WTC11 (cell line): ENCODE measurements around the gene EEFSEC. TPM values are rescaled to one million over a fixed set of nuclear protein-coding genes. Genes with fewer than 3 reads are reported as not detected.

Experiments used
- ATAC-seq: fragments of 200-7000 bp; cut with Tn5 transposase; 2 replicates; pipeline ENCODE4 v1.10.0; 2021; ENCODE audit warnings: mild to moderate bottlenecking, moderate library complexity
- CTCF ChIA-PET: fragments of 300-600 bp; sonication (Branson Sonifier 250); formaldehyde crosslinking; loops from one replicate; lab custom pipeline; 2021; ENCODE audit warnings: antibody characterized with exemption; lab: Charles Lee
- POLR2A ChIA-PET: fragments of 350-600 bp; sonication (Branson Sonifier 250); formaldehyde crosslinking; loops from one replicate; lab custom pipeline; 2021; ENCODE audit warnings: antibody characterized with exemption; lab: Charles Lee
- DNase-seq: peaks from one replicate; pipeline ENCODE4 v3.0.0; 2021; ENCODE audit warnings: low spot score
- H3K27ac Mint-ChIP-seq: 2 replicates; pipeline ENCODE4 v1.8.0; 2021; ENCODE audit warnings: mixed read lengths
- H3K27me3 Mint-ChIP-seq: 2 replicates; pipeline ENCODE4 v1.8.0; 2021; ENCODE audit warnings: low read depth, mild to moderate bottlenecking, moderate library complexity, mixed read lengths
- H3K36me3 Mint-ChIP-seq: 2 replicates; pipeline ENCODE4 v1.8.0; 2021; ENCODE audit warnings: mixed read lengths
- H3K4me1 Mint-ChIP-seq: 2 replicates; pipeline ENCODE4 v1.8.0; 2022; ENCODE audit warnings: mixed read lengths
- H3K4me3 Mint-ChIP-seq: 2 replicates; pipeline ENCODE4 v1.8.0; 2021; ENCODE audit warnings: mild to moderate bottlenecking, moderate library complexity, mixed read lengths
- H3K9me3 Mint-ChIP-seq: 2 replicates; pipeline ENCODE4 v1.8.0; 2021; ENCODE audit warnings: mixed read lengths
- FOXJ3 ChIP-seq: sonication (generic); formaldehyde crosslinking; IDR thresholded peaks from 2 replicates; pipeline ENCODE4 v1.9.0; 2021; ENCODE audit warnings: missing genetic modification reagents, mild to moderate bottlenecking, borderline replicate concordance
- GABPB1 ChIP-seq: sonication (generic); formaldehyde crosslinking; IDR thresholded peaks from 2 replicates; pipeline ENCODE4 v1.8.1; 2023; ENCODE audit warnings: mild to moderate bottlenecking, missing genetic modification reagents
- GRHL2 ChIP-seq: fragments of 250-450 bp; sonication (Bioruptor Pico); IDR thresholded peaks from 2 replicates; pipeline ENCODE4 v1.8.0; 2022; ENCODE audit warnings: mild to moderate bottlenecking, moderate library complexity; ENCODE audit not compliant: insufficient replicate concordance, severe bottlenecking
- NFYB ChIP-seq: sonication (generic); formaldehyde crosslinking; conservative IDR thresholded peaks from 2 replicates; pipeline ENCODE4 v1.8.0; 2022; ENCODE audit warnings: low read depth, missing genetic modification reagents
- NR2C2 ChIP-seq: sonication (generic); formaldehyde crosslinking; IDR thresholded peaks from 2 replicates; pipeline ENCODE4 v1.8.0; 2022; ENCODE audit warnings: mild to moderate bottlenecking, missing genetic modification reagents
- TP53 ChIP-seq: sonication (generic); formaldehyde crosslinking; IDR thresholded peaks from 2 replicates; pipeline ENCODE4 v1.8.1; 2023; ENCODE audit warnings: mild to moderate bottlenecking, missing genetic modification reagents
- ZNF232 ChIP-seq: sonication (generic); formaldehyde crosslinking; IDR thresholded peaks from 2 replicates; pipeline ENCODE4 v1.8.0; 2022; ENCODE audit warnings: mild to moderate bottlenecking, missing genetic modification reagents
- total RNA-seq: library from RNA; stranded (reverse); gene quantifications from 3 replicates; pipeline ENCODE4 v1.2.3, GENCODE V29; 2021
- TF ChIP-seq, protein P1 (sequence below): sonication (generic); formaldehyde crosslinking; IDR thresholded peaks from 2 replicates; pipeline ENCODE4 v1.8.1; 2023; ENCODE audit warnings: mild to moderate bottlenecking, missing genetic modification reagents, moderate library complexity
- TF ChIP-seq, protein P2 (sequence below): sonication (generic); formaldehyde crosslinking; IDR thresholded peaks from 2 replicates; pipeline ENCODE4 v1.8.0; 2022; ENCODE audit warnings: mild to moderate bottlenecking, missing genetic modification reagents
- TF ChIP-seq, protein P3 (sequence below): sonication (generic); formaldehyde crosslinking; IDR thresholded peaks from 2 replicates; pipeline ENCODE4 v1.8.1; 2022; ENCODE audit warnings: low read depth, mild to moderate bottlenecking, moderate library complexity, missing genetic modification reagents, borderline replicate concordance
- TF ChIP-seq, protein P4 (sequence below): sonication (generic); formaldehyde crosslinking; IDR thresholded peaks from 2 replicates; pipeline ENCODE4 v1.8.1; 2023; ENCODE audit warnings: mild to moderate bottlenecking, missing genetic modification reagents, moderate library complexity
- TF ChIP-seq, protein P5 (sequence below): sonication (generic); formaldehyde crosslinking; IDR thresholded peaks from 2 replicates; pipeline ENCODE4 v1.8.1; 2023; ENCODE audit warnings: mild to moderate bottlenecking, missing genetic modification reagents, borderline replicate concordance
- TF ChIP-seq, protein P6 (sequence below): fragments of 250-450 bp; sonication (Bioruptor Pico); IDR thresholded peaks from 2 replicates; pipeline ENCODE4 v1.9.0; 2021; ENCODE audit warnings: mild to moderate bottlenecking
- TF ChIP-seq, protein P7 (sequence below): sonication (generic); formaldehyde crosslinking; IDR thresholded peaks from 2 replicates; pipeline ENCODE4 v1.8.0; 2022; ENCODE audit warnings: mild to moderate bottlenecking, missing genetic modification reagents
- TF ChIP-seq, protein P8 (sequence below): fragments of 250-450 bp; sonication (Bioruptor Pico); IDR thresholded peaks from 2 replicates; pipeline ENCODE4 v1.9.0; 2021; ENCODE audit warnings: mild to moderate bottlenecking, borderline replicate concordance

The EEFSEC gene
- total RNA-seq, 1 experiment from 2014 or later = 13.7 TPM

DNA sequence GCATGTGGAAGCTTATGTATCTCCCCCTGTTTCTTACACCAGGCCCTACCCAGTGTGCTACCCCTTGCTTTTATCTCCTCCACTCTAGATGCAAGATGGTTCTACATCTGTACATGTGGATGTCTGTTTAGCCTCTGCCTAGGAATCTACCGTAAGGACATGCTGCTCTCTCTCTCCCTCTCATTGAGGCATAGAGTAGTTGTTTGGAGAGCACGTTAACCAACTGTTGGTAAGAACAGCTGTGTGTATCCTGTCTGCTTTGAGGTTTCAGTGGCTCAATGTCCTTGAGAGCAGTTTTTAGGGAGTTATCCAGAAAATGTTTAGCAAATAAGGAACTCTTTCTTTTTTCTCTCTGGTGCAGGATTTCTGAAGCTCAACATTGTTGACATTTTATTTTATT, 160.7 kb downstream of the EEFSEC start:
- ATAC-seq = no peak
- ChIA-PET CTCF (no interaction called here), POLR2A (no interaction called here)

DNA sequence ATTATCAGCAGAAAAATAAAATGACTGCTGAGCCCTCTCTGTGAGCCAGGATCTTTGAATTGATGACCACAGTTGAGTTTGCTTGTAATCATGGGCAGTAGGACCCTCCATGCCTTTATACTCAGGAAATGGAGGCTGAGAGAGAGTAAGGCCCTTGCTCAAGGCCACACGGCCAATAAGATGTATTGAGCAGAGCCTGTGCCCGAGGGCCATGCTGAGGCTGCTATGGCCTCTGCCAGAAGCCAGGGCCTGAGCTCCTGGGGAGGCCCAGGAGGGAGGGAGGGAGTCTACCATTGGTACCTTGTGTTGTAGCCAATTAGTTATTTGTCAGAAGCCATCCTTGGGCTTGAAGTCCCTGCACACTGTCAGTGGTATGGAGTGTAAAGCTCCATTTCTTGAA, 162.0 kb downstream of the EEFSEC start:
- ChIA-PET POLR2A (no interaction called here), CTCF (interaction anchor here (0.8 kb wide), 1 partner anchor 9 kb away, joined by 3 read pairs; no protein-coding TSS in a partner anchor)
- Mint-ChIP-seq H3K4me1 (no peaks in the 10 kb centered on the region), H3K27ac (0 out of 2 replicates have a peak overlapping the region, but pooled peaks have one; percentile 15), H3K36me3 (no peaks in the 10 kb centered on the region), H3K9me3 (no peaks in the 10 kb centered on the region), H3K4me3 (no peak overlapping the region), H3K27me3 (no peaks in the 10 kb centered on the region)
- ATAC-seq (no peak), DNase-seq (no peak)
- TF ChIP-seq, protein P1, sequence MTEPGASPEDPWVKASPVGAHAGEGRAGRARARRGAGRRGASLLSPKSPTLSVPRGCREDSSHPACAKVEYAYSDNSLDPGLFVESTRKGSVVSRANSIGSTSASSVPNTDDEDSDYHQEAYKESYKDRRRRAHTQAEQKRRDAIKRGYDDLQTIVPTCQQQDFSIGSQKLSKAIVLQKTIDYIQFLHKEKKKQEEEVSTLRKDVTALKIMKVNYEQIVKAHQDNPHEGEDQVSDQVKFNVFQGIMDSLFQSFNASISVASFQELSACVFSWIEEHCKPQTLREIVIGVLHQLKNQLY (CRISPR knock-in tag) = no peak
- TF ChIP-seq, protein P2, sequence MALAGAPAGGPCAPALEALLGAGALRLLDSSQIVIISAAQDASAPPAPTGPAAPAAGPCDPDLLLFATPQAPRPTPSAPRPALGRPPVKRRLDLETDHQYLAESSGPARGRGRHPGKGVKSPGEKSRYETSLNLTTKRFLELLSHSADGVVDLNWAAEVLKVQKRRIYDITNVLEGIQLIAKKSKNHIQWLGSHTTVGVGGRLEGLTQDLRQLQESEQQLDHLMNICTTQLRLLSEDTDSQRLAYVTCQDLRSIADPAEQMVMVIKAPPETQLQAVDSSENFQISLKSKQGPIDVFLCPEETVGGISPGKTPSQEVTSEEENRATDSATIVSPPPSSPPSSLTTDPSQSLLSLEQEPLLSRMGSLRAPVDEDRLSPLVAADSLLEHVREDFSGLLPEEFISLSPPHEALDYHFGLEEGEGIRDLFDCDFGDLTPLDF = no peak
- TF ChIP-seq, protein P3, sequence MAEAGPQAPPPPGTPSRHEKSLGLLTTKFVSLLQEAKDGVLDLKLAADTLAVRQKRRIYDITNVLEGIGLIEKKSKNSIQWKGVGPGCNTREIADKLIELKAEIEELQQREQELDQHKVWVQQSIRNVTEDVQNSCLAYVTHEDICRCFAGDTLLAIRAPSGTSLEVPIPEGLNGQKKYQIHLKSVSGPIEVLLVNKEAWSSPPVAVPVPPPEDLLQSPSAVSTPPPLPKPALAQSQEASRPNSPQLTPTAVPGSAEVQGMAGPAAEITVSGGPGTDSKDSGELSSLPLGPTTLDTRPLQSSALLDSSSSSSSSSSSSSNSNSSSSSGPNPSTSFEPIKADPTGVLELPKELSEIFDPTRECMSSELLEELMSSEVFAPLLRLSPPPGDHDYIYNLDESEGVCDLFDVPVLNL = no peak
- TF ChIP-seq GABPB1 (no peak), ZNF232 (CRISPR knock-in tag) (no peak), NR2C2 (no peak), NFYB (CRISPR knock-in tag) (no peak), FOXJ3 (CRISPR knock-in tag) (no peak)
- TF ChIP-seq, protein P4, sequence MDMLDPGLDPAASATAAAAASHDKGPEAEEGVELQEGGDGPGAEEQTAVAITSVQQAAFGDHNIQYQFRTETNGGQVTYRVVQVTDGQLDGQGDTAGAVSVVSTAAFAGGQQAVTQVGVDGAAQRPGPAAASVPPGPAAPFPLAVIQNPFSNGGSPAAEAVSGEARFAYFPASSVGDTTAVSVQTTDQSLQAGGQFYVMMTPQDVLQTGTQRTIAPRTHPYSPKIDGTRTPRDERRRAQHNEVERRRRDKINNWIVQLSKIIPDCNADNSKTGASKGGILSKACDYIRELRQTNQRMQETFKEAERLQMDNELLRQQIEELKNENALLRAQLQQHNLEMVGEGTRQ (CRISPR knock-in tag) = no peak

More for the DNA sequence above, 160.7 kb downstream of the EEFSEC start:
- Mint-ChIP-seq H3K4me1 (no peaks in the 10 kb centered on the region), H3K36me3 (no peaks in the 10 kb centered on the region), H3K4me3 (no peak overlapping the region), H3K9me3 (no peaks in the 10 kb centered on the region), H3K27ac (no peak overlapping the region), H3K27me3 (no peaks in the 10 kb centered on the region)
- TF ChIP-seq GRHL2 (CRISPR knock-in tag) = no peak
- TF ChIP-seq, protein P3 = no peak
- TF ChIP-seq, protein P5, sequence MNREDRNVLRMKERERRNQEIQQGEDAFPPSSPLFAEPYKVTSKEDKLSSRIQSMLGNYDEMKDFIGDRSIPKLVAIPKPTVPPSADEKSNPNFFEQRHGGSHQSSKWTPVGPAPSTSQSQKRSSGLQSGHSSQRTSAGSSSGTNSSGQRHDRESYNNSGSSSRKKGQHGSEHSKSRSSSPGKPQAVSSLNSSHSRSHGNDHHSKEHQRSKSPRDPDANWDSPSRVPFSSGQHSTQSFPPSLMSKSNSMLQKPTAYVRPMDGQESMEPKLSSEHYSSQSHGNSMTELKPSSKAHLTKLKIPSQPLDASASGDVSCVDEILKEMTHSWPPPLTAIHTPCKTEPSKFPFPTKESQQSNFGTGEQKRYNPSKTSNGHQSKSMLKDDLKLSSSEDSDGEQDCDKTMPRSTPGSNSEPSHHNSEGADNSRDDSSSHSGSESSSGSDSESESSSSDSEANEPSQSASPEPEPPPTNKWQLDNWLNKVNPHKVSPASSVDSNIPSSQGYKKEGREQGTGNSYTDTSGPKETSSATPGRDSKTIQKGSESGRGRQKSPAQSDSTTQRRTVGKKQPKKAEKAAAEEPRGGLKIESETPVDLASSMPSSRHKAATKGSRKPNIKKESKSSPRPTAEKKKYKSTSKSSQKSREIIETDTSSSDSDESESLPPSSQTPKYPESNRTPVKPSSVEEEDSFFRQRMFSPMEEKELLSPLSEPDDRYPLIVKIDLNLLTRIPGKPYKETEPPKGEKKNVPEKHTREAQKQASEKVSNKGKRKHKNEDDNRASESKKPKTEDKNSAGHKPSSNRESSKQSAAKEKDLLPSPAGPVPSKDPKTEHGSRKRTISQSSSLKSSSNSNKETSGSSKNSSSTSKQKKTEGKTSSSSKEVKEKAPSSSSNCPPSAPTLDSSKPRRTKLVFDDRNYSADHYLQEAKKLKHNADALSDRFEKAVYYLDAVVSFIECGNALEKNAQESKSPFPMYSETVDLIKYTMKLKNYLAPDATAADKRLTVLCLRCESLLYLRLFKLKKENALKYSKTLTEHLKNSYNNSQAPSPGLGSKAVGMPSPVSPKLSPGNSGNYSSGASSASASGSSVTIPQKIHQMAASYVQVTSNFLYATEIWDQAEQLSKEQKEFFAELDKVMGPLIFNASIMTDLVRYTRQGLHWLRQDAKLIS (CRISPR knock-in tag) = no peak
- no peak for TF ChIP-seq TP53
- TF ChIP-seq, protein P6, sequence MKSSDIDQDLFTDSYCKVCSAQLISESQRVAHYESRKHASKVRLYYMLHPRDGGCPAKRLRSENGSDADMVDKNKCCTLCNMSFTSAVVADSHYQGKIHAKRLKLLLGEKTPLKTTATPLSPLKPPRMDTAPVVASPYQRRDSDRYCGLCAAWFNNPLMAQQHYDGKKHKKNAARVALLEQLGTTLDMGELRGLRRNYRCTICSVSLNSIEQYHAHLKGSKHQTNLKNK (CRISPR knock-in tag) = no peak
- TF ChIP-seq, protein P7, sequence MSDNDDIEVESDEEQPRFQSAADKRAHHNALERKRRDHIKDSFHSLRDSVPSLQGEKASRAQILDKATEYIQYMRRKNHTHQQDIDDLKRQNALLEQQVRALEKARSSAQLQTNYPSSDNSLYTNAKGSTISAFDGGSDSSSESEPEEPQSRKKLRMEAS = no peak
- TF ChIP-seq, protein P8, sequence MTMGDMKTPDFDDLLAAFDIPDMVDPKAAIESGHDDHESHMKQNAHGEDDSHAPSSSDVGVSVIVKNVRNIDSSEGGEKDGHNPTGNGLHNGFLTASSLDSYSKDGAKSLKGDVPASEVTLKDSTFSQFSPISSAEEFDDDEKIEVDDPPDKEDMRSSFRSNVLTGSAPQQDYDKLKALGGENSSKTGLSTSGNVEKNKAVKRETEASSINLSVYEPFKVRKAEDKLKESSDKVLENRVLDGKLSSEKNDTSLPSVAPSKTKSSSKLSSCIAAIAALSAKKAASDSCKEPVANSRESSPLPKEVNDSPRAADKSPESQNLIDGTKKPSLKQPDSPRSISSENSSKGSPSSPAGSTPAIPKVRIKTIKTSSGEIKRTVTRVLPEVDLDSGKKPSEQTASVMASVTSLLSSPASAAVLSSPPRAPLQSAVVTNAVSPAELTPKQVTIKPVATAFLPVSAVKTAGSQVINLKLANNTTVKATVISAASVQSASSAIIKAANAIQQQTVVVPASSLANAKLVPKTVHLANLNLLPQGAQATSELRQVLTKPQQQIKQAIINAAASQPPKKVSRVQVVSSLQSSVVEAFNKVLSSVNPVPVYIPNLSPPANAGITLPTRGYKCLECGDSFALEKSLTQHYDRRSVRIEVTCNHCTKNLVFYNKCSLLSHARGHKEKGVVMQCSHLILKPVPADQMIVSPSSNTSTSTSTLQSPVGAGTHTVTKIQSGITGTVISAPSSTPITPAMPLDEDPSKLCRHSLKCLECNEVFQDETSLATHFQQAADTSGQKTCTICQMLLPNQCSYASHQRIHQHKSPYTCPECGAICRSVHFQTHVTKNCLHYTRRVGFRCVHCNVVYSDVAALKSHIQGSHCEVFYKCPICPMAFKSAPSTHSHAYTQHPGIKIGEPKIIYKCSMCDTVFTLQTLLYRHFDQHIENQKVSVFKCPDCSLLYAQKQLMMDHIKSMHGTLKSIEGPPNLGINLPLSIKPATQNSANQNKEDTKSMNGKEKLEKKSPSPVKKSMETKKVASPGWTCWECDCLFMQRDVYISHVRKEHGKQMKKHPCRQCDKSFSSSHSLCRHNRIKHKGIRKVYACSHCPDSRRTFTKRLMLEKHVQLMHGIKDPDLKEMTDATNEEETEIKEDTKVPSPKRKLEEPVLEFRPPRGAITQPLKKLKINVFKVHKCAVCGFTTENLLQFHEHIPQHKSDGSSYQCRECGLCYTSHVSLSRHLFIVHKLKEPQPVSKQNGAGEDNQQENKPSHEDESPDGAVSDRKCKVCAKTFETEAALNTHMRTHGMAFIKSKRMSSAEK (CRISPR knock-in tag) = no peak
- no peak for TF ChIP-seq ZNF232 (CRISPR knock-in tag)
- DNase-seq = no peak
